ENCODE results near the gene EMP1.
A peak's percentile ranks its signal among the peaks of the same experiment; 100 is the strongest.

EMP1 gene

GRCh38 chr12:13211859-13212664, 15.5 kb downstream of the EMP1 start:
- no peak for DNase-seq (ENCODE audit: extremely low read depth, low read depth)
- peak; percentile 79 for TF ChIP-seq CTCF (IDR thresholded peaks at IDR 0.05; ENCODE audit: low read depth, low read length)

- no peak for TF ChIP-seq CTCF (IDR thresholded peaks at IDR 0.05; ENCODE audit: low read depth, low read length)
- no peak for DNase-seq (ENCODE audit: extremely low read depth, low read depth)
Measured at GRCh38 chr12:13215056-13215455, 18.5 kb downstream of the EMP1 start.

- no peak for DNase-seq (ENCODE audit: extremely low read depth, low read depth)
- TF ChIP-seq CTCF (IDR thresholded peaks at IDR 0.05; ENCODE audit: low read depth, low read length), result no peak
Measured at GRCh38 chr12:13218641-13219040, 22.1 kb downstream of the EMP1 start.

- TF ChIP-seq CTCF (IDR thresholded peaks at IDR 0.05; ENCODE audit: low read depth, low read length), result no peak
- no peak for DNase-seq (ENCODE audit: extremely low read depth, low read depth)
Measured at GRCh38 chr12:13219320-13219719, 22.8 kb downstream of the EMP1 start.

GRCh38 chr12:13220838-13221237, 24.3 kb downstream of the EMP1 start:
- no peak for DNase-seq (ENCODE audit: extremely low read depth, low read depth)

GRCh38 chr12:13222076-13222475, 25.6 kb downstream of the EMP1 start:
- TF ChIP-seq CTCF (IDR thresholded peaks at IDR 0.05; ENCODE audit: low read depth, low read length), result no peak
- DNase-seq (ENCODE audit: extremely low read depth, low read depth), result no peak

More at GRCh38 chr12:13220838-13221237, 24.3 kb downstream of the EMP1 start:
- no peak for TF ChIP-seq CTCF (IDR thresholded peaks at IDR 0.05; ENCODE audit: low read depth, low read length)

GRCh38 chr12:13223179-13223804, 26.8 kb downstream of the EMP1 start:
- no peak for TF ChIP-seq CTCF (IDR thresholded peaks at IDR 0.05; ENCODE audit: low read depth, low read length)

More at GRCh38 chr12:13223179-13223804, 26.8 kb downstream of the EMP1 start:
- DNase-seq (ENCODE audit: extremely low read depth, low read depth), result peak; percentile 82

Measured in AG09319 (cell line).